ENCODE results near the gene ESX1.

Gene ESX1

DNA sequence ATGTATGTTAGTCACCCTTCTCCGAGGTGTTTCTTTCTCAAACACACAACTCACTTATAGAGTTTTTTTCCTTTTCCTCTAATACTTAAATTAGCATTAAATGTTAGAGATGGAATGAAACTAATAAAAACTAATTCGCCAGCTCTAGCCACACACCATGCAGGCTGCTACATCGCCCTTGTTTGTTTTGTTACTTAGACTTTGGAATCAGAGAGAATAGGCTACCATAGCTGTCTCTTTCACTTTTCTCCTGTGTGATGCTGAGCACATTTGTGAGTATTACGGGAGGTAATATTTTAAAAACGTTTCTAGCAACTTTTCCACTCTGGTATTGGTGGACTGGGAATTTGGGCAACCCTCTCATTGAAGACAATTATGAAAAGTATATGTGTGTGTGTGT, 43.5 kb downstream of the ESX1 start:
- peaks cover 20% of the 10 kb centered on the region for H3K27me3 ChIP-seq (ENCODE audit: insufficient read depth, insufficient read length)
- H3K9ac ChIP-seq (ENCODE audit: insufficient read length, low read depth): no peak overlapping the region
- H3K4me3 ChIP-seq (ENCODE audit: insufficient read length, low read depth): no peak overlapping the region
- TF ChIP-seq ZNF274 (IDR thresholded peaks at IDR 0.05; ENCODE audit: low read depth, low read length): no peak
- TF ChIP-seq YY1 (IDR thresholded peaks at IDR 0.05; ENCODE audit: insufficient read depth, insufficient read length): no peak
- TF ChIP-seq SUZ12 (IDR thresholded peaks at IDR 0.05; ENCODE audit: extremely low read depth, insufficient read depth, insufficient read length): no peak
- no peak for DNase-seq (ENCODE audit: low read depth, low spot score)
- no peaks in the 10 kb centered on the region for H3K36me3 ChIP-seq (ENCODE audit: insufficient read depth, insufficient read length, low read length)
- no peaks in the 10 kb centered on the region for H3K4me1 ChIP-seq (ENCODE audit: insufficient read depth, insufficient read length)
- H3K9me3 ChIP-seq (ENCODE audit: insufficient read depth, low read length): no peaks in the 10 kb centered on the region

DNA sequence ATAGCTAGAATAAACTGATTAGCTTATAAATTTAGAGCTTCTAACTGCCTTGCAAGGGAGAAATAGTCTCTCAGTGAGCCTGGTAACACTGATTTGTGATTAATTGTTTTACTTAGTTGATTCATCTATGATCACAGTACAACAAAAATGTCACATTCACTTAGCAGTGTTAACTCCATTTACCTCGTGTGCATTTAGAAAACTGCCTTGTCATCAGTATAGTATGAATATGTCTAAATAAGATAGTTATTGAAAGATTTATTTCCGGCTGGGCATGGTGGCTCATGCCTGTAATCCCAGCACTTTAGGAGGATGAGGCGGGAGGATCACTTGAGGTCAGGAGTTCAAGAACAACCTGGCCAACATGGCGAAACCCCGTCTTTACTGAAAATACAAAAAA, 49.2 kb downstream of the ESX1 start:
- Histone ChIP-seq H3K4me3 (ENCODE audit: insufficient read length, low read depth) (no peak overlapping the region), H3K9ac (ENCODE audit: insufficient read length, low read depth) (no peak overlapping the region), H3K4me1 (ENCODE audit: insufficient read depth, insufficient read length) (no peaks in the 10 kb centered on the region), H3K27me3 (ENCODE audit: insufficient read depth, insufficient read length) (peaks cover 13% of the 10 kb centered on the region), H3K36me3 (ENCODE audit: insufficient read depth, insufficient read length, low read length) (no peaks in the 10 kb centered on the region), H3K9me3 (ENCODE audit: insufficient read depth, low read length) (no peaks in the 10 kb centered on the region)
- no peak for DNase-seq (ENCODE audit: low read depth, low spot score)
- TF ChIP-seq YY1 (IDR thresholded peaks at IDR 0.05; ENCODE audit: insufficient read depth, insufficient read length): no peak
- no peak for TF ChIP-seq SUZ12 (IDR thresholded peaks at IDR 0.05; ENCODE audit: extremely low read depth, insufficient read depth, insufficient read length)
- TF ChIP-seq ZNF274 (IDR thresholded peaks at IDR 0.05; ENCODE audit: low read depth, low read length): no peak

All from NT2/D1 (cell line).